ENCODE measurements around the gene PERM1.
"Not testable (repeated sequence)": the region's sequence is repeated elsewhere in the genome, so short reads cannot be mapped to it uniquely, and the experiment has no call there.

PERM1 gene

GRCh38 chr1:996851-997712, 15.2 kb upstream of the PERM1 start:
- no peak for DNase-seq

DNA sequence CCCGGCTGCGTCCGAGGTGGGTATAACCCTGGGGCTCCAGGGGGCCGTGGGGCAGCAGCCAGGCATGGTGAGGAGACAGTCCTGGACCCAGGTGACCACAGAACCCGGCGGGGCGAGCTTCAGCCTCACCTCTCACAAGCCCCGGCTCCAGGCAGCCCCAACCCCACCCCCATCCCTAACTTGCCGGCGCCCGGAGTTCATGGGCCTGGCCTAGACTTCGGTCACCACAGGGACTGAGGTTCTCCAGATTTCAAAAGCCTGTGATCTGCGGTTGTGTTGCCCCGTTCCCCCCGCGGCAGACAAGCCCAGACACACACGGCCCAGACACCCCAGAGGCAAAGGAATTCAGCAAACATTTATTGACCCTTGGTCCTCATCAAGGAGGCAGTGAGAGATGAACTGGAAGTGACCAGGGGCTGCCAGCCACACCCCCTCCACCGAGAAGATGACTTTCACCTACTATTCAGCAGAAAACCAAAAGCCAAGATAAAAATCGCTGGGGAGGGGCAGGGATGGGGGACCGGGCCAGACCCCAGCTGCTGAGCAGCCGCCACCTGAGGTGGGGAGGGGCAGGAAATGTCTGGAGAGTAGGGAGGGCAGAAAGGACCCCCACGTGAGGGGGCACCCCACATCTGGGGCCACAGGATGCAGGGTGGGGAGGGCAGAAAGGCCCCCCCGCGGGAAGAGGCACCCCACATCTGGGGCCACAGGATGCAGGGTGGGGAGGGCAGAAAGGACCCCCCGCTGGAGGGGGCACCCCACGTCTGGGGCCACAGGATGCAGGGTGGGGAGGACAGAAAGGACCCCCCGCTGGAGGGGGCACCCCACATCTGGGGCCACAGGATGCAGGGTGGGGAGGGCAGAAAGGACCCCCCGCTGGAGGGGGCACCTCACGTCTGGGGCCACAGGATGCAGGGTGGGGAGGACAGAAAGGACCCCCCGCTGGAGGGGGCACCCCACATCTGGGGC, 14.1 kb upstream of the PERM1 start:
- no peak for DNase-seq

GRCh38 chr1:994546-994945, 12.7 kb upstream of the PERM1 start:
- DNase-seq: not testable (repeated sequence)

- no peak for DNase-seq
Measured at GRCh38 chr1:993379-993995, 11.6 kb upstream of the PERM1 start.

DNA sequence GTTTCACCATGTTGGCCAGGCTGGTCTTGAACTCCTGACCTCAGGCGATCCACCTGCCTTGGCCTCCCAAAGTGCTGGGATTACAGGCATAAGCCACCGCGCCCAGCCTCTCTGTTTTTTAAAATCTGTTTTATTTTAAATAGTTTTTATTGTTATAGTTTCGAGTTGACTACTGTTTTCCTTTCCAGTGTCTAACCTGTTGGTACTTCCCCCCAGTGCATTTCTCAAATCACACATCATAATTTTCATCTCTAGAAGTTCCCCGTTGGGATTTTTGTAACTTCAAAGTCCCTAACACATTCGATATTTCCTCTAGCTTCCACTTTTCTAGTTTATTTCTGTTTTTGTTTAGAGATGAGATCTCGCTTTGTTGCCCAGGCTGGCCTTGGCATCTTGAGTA, 10.5 kb upstream of the PERM1 start:
- no peak for DNase-seq

- no peak for DNase-seq
Measured at GRCh38 chr1:991895-992294, 10.0 kb upstream of the PERM1 start.

DNA sequence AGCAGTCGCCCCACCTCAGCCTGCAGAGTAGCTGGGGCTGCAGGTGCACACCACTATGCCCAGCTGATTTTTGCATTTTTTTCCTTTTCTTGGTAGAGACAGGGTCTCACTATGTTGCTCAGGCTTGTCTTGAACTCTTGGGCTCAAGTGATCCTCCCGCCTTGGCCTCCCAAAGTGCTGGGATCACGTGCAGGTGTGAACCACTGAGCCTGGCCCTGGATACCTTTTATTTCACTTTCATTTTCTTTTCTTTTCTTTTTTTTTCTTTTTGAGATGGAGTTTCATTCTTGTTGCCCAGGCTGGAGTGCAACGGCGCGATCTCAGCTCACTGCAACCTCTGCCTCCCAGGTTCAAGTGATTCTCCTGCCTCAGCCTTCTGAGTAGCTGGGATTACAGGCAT, 9.4 kb upstream of the PERM1 start:
- not testable (repeated sequence) for DNase-seq

GRCh38 chr1:988061-988460, 6.2 kb upstream of the PERM1 start:
- DNase-seq: not testable (repeated sequence)

DNA sequence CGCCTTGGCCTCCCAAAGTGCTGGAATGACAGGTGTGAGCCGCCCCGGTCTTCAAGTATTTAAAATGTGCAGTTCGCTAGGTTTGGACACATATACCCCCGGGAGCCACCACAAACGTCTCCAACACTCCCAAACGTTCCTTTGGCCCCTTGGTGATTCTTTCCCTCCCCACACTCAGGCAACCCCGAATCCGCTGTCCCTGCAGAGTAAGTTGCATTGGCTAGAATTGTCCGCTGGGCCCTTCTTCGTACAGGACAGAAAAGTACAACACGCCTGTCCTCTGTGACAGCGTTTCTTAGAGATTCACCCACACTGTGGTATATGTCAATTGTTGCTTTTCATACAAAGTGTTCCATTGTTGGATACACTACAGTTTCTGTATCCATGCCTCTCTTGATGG, 3.2 kb upstream of the PERM1 start:
- no peak for DNase-seq

DNA sequence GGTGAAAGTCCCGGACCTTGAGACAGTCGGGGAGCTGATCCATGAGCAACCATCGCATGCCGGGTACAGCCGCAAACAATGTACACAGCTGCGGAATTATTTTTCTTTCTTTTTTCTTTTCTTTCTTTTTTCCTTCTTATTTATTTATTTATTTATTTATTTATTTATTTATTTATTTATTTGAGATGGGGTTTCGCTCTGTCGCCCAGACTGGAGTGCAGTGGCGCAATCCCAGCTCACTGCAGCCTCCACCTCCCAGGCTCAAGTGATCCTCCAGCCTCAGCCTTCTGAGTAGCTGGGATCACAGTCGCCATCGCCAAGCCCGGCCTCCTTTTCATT, 2.6 kb upstream of the PERM1 start:
- no peak for DNase-seq

- DNase-seq: peak; percentile 49 to 61
Measured at GRCh38 chr1:983798-984475, 2.0 kb upstream of the PERM1 start.

GRCh38 chr1:982765-983436, 1.0 kb upstream of the PERM1 start:
- DNase-seq: no peak

- no peak for DNase-seq
Measured at GRCh38 chr1:981491-981954, 370 bp downstream of the PERM1 start.

DNA sequence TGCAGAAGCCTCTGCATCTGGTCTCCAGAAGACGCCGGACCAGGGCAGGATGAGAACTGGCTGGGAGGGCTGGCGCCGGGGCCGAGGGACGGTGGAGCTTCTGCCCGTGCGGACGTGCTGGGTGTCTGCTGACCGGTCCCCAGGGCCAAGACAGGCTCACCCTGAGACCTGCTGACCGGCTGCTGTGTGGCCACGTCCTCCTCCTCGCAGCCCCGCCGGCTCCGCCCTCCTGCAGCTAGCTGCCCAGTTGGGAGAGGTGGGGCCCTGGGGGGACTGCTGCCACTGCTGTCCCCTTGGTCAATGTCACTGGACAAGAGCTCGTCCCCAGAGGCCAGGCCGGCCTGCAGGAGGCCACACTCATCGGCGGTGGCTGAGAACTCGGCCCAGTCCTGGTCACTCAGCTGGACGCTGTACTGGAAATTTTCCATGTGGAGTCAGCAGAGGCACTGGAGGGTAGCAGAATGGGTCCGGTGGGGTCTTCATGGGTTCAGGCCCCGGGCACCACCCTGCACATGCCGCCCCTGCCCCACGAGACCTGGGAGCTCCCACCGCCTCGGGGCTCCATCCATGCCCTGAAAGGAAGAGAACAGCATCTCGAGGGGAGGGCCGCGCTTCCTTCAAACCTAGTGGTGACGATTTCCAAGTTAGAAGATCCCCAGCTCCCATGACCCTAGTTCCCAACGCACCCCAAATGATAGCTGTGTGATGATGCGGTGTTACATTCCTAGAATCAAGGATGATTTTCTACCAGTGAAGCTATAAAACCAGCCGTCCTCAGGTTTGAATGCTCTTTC, 1.1 kb downstream of the PERM1 start:
- DNase-seq: no peak

GRCh38 chr1:980137-980571, 1.7 kb downstream of the PERM1 start:
- DNase-seq: no peak

- no peak for DNase-seq
Measured at GRCh38 chr1:979744-980072, 2.2 kb downstream of the PERM1 start.

GRCh38 chr1:978835-979743, 2.8 kb downstream of the PERM1 start:
- DNase-seq: no peak

DNA sequence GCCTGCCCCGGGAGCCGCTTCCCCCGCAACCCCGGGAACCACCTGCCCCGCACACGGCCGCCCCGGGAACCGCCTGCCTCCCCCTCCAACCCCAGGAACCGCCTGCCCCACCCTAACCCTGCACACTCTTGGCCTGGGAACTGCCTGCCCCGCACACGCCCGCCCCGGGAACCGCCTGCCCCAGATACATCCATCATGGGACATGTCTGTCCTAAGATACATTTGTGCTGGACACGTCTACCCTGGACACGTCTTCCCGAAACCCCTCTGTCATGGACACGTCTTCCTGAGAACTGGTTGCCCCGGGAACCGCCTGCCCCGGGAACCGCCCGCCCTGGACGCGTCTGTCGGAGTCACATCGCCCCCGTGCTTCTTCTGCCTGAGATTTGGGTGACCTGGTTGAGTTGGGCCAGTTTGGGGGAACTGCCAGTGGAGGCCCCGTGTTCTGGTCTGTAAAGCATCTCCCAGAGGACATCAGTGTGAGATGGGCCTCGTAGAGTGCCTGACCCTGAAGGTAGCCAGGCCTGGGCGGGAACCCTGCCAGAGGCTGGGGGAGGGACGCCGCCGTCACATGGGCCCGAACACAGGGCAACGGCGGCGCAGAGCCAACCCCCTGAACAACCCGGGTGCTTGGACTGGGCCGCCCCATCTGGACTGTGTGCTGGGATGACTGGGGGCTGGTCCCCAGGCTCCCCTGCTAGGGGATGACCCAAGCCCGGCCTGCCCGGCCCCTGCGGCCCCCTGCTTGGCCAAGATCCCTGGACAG, 3.6 kb downstream of the PERM1 start:
- no peak for DNase-seq

DNA sequence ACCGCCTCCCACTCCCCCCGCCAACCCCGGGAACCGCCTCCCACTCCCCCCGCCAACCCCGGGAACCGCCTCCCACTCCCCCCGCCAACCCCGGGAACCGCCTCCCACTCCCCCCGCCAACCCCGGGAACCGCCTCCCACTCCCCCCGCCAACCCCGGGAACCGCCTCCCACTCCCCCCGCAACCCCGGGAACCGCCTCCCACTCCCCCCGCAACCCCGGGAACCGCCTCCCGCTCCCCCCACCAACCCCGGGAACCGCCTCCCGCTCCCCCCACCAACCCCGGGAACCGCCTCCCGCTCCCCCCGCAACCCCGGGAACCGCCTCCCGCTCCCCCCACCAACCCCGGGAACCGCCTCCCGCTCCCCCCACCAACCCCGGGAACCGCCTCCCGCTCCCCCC, 5.1 kb downstream of the PERM1 start:
- not testable (repeated sequence) for DNase-seq
